Endothelial cell of umbilical vein (primary cell): Measurements from ENCODE around the gene NEU1. TPM values are rescaled to one million over a fixed set of nuclear protein-coding genes. Genes with fewer than 3 reads are reported as not detected.

Experiments
- BruUV-seq: library from RNA; stranded (reverse); fragments of 400-500 nt; replicated peaks from 2 replicates; lab custom pipeline; 2021; lab: Mats Ljungman, UMichigan
- CTCF ChIA-PET: fragments of 300-600, 350-600 bp; sonication (Branson Sonifier 250); formaldehyde crosslinking; loops from one replicate; lab custom pipeline; 2021; ENCODE audit warnings: antibody characterized with exemption, inconsistent platforms; lab: Charles Lee
- POLR2A ChIA-PET: fragments of 300-600, 350-600 bp; sonication (Branson Sonifier 250); formaldehyde crosslinking; loops from one replicate; lab custom pipeline; 2021; ENCODE audit warnings: antibody characterized with exemption, inconsistent platforms; lab: Charles Lee
- DNase-seq: peaks from one replicate; pipeline ENCODE4 v3.0.0-alpha.2; 2011; ENCODE audit warnings: low read depth, low spot score
- FAIRE-seq: peaks from 2 replicates; lab custom pipeline; 2011; peaks lifted over from hg19 to GRCh38; lab: Jason Lieb, UNC
- H2AFZ ChIP-seq: 2 replicates; pipeline ENCODE4 v1.6.0; 2012; ENCODE audit warnings: low read depth, low read length, control low read depth, inconsistent platforms
- H3K27ac ChIP-seq: 2 replicates; pipeline ENCODE4 v1.5.1; 2011; ENCODE audit warnings: low read depth, mild to moderate bottlenecking, control low read depth, low read length, moderate library complexity; ENCODE audit not compliant: insufficient read depth
- H3K27me3 ChIP-seq, 2 experiments: 2 replicates each; pipeline versions ENCODE4 v1.6.0 to v1.6.1; 2011; ENCODE audit warnings: low read length in 2 of 2, mixed read lengths in 1 of 2; ENCODE audit not compliant: control insufficient read depth in 2 of 2, insufficient read depth in 2 of 2
- H3K36me3 ChIP-seq, 2 experiments: 2 replicates in 1 of 2; 3 replicates in 1 of 2; pipeline ENCODE4 v1.5.1; 2011; ENCODE audit warnings: low read length in 2 of 2, mild to moderate bottlenecking in 1 of 2, moderate library complexity in 1 of 2; ENCODE audit not compliant: control insufficient read depth in 2 of 2, insufficient read depth in 2 of 2; ENCODE audit errors: extremely low read depth in 1 of 2
- H3K4me1 ChIP-seq: 3 replicates; pipeline ENCODE4 v1.5.1; 2011; ENCODE audit warnings: mild to moderate bottlenecking, low read length; ENCODE audit not compliant: control insufficient read depth, insufficient read depth; ENCODE audit errors: extremely low read depth
- H3K4me2 ChIP-seq: 2 replicates; pipeline ENCODE4 v1.6.1; 2011; ENCODE audit warnings: low read length, control low read depth, mixed read lengths; ENCODE audit not compliant: insufficient read depth
- H3K4me3 ChIP-seq, 3 experiments: fragments of 200-600 bp in 1 of 3; sonication (generic), shearing (Covaris generic) in 1 of 3; replicated peaks in 1 of 3; 2 replicates each; pipeline ENCODE4 v1.5.1; 2011 to 2016; ENCODE audit warnings: control low read depth in 3 of 3, low read length in 3 of 3, mild to moderate bottlenecking in 2 of 3, inconsistent platforms in 1 of 3, low read depth in 1 of 3, moderate library complexity in 1 of 3; ENCODE audit not compliant: insufficient read depth in 1 of 3
- H3K79me2 ChIP-seq: 2 replicates; pipeline ENCODE4 v1.6.0; 2012; ENCODE audit warnings: low read length, inconsistent platforms; ENCODE audit not compliant: control insufficient read depth, insufficient read depth
- H3K9ac ChIP-seq: replicated peaks from 2 replicates; pipeline ENCODE3; 2011; ENCODE audit warnings: low read length, control low read depth; ENCODE audit not compliant: insufficient read depth; ENCODE audit errors: extremely low read depth
- H3K9me1 ChIP-seq: replicated peaks from 3 replicates; pipeline ENCODE4 v1.6.0; 2011; ENCODE audit warnings: mild to moderate bottlenecking, low read length; ENCODE audit not compliant: control insufficient read depth, insufficient read depth; ENCODE audit errors: extremely low read depth
- H3K9me3 ChIP-seq: replicated peaks from 2 replicates; pipeline ENCODE4 v1.5.1; 2012; ENCODE audit warnings: low read length, inconsistent platforms; ENCODE audit not compliant: control insufficient read depth, insufficient read depth
- H4K20me1 ChIP-seq: replicated peaks from 2 replicates; pipeline ENCODE3; 2011; ENCODE audit warnings: mild to moderate bottlenecking, low read length; ENCODE audit not compliant: control insufficient read depth, insufficient read depth; ENCODE audit errors: extremely low read depth
- EZH2 ChIP-seq: IDR thresholded peaks from 2 replicates; pipeline ENCODE4 v1.6.1; 2012; ENCODE audit warnings: borderline replicate concordance, low read depth, mild to moderate bottlenecking, moderate library complexity, low read length, inconsistent platforms; ENCODE audit not compliant: severe bottlenecking
- FOS ChIP-seq: IDR thresholded peaks from 2 replicates; pipeline ENCODE4 v1.6.1; 2011; ENCODE audit warnings: mild to moderate bottlenecking, low read length, moderate library complexity, borderline replicate concordance; ENCODE audit not compliant: insufficient read depth
- GATA2 ChIP-seq: IDR thresholded peaks from 2 replicates; pipeline ENCODE4 v1.7.0; 2011; ENCODE audit warnings: low read depth, mild to moderate bottlenecking, moderate library complexity, mixed read lengths, low read length; ENCODE audit not compliant: insufficient read length, insufficient read depth
- JUN ChIP-seq: IDR thresholded peaks from 2 replicates; pipeline ENCODE4 v1.6.1; 2011; ENCODE audit warnings: borderline replicate concordance, low read depth; ENCODE audit not compliant: insufficient read length, insufficient read depth
- MYC ChIP-seq: IDR thresholded peaks from one replicate; pipeline ENCODE4 v1.6.1; 2011; ENCODE audit warnings: mild to moderate bottlenecking, low read depth, low read length
- POLR2A ChIP-seq: IDR thresholded peaks from 2 replicates; pipeline ENCODE4 v1.6.1; 2012; ENCODE audit warnings: low read depth, mild to moderate bottlenecking, control low read depth, low read length
- POLR2AphosphoS5 ChIP-seq: IDR thresholded peaks from 2 replicates; pipeline ENCODE4 v1.6.1; 2012; ENCODE audit warnings: low read depth, mild to moderate bottlenecking, control low read depth, low read length, moderate library complexity; ENCODE audit not compliant: insufficient read depth
- dilution Hi-C: fragments of 300-500 bp; cut with MboI; formaldehyde crosslinking; loops from one replicate; pipeline ENCODE4 v1.15.0; 2019; ENCODE audit warnings: low sequenced_read_pairs; ENCODE audit not compliant: extremely low pct_ligation_motif_present
- intact Hi-C: fragments of 100-400 bp; cut with micrococcal nuclease; formaldehyde crosslinking; loops from one replicate; pipeline ENCODE4 v1.10.0; 2022
- polyA plus RNA-seq, 4 experiments: library from polyadenylated mRNA; depleted of rRNA in 3 of 4; stranded (reverse) in 3 of 4; unstranded in 1 of 4; fragments of >200 nt; gene quantifications; 2 replicates each; pipeline versions ENCODE4 v1.2.1 to v1.2.3, GENCODE V29; 2011 to 2012; ENCODE audit warnings: missing spikeins in 1 of 4
- total RNA-seq: library from RNA; stranded (reverse); gene quantifications from 2 replicates; pipeline ENCODE4 v1.2.3, GENCODE V29; 2021
- TF ChIP-seq, protein P1 (sequence below), 2 donors: IDR thresholded peaks; 1 replicate in 1 of 2; 2 replicates in 1 of 2; pipeline ENCODE4 v1.5.1; 2011; ENCODE audit warnings: low read length in 2 of 2, mild to moderate bottlenecking in 2 of 2, moderate library complexity in 2 of 2, control low read depth in 1 of 2, inconsistent platforms in 1 of 2, low read depth in 1 of 2; ENCODE audit not compliant: insufficient read depth in 1 of 2; ENCODE audit errors: extremely low read depth in 1 of 2
- TF ChIP-seq, protein P2 (sequence below): IDR thresholded peaks from 2 replicates; pipeline ENCODE4 v1.6.1; 2011; ENCODE audit not compliant: insufficient read depth, insufficient read length

Gene NEU1
- total and polyA plus RNA-seq, 2 donors (not counting 3 experiments of a cell fraction or from before 2014, with no cell fraction given), result 62.8 to 111 TPM

DNA sequence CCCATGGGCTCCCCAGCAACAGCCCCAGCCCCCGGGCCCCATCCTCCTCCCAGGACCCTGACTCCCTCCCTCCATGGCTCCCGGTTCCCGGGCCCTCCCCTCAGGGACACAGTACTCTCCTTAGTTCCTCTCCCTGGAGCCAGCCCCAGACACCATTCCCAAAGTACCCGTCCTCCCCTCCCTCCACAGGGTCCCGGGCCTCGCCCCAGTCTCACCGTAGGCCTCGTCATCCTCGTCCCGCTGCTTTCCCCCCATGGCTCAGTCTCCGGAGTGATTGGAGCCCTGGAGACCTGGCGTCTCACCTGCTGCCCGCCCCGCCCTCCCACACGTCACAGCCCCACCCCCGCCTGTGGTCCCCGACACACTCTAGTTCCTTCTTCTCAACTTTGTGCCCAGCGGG, 16.1 kb upstream of the NEU1 start, which contains the start of gene SLC44A4:
Gene SLC44A4, minus strand, starts transcription at position 272 of the 400 bp plus-strand sequence. Its CDS starts 17 bp downstream, at position 255.
- H3K4me3 ChIP-seq, result no peak within 1 kb of the TSS
- no peaks in the 10 kb centered on the region for H4K20me1 ChIP-seq
- FAIRE-seq, result no peak
- DNase-seq, result no peak
- no peaks in the 10 kb centered on the region for H3K9me3 ChIP-seq
- no TSS peak for BruUV-seq
- H3K27ac ChIP-seq, result no peak within 1 kb of the TSS
- ChIA-PET CTCF (interaction anchor here (1.4 kb wide), 1 partner anchor 12 kb away, joined by 4 read pairs; no protein-coding TSS in a partner anchor), POLR2A (no interaction called here)
- no peak within 1 kb of the TSS for H3K9ac ChIP-seq
- H3K9me1 ChIP-seq, result no peaks in the 10 kb centered on the region
- no peaks in the 10 kb centered on the region for H3K27me3 ChIP-seq
- no peak within 1 kb of the TSS for H3K4me2 ChIP-seq
- H3K79me2 ChIP-seq, result no peaks in the 10 kb centered on the region
- H3K36me3 ChIP-seq, result peaks cover 0 to 34% of the 10 kb centered on the region in 2 experiments
- H2AFZ ChIP-seq, result no peak within 1 kb of the TSS
- peaks cover 6% of the 10 kb centered on the region for H3K4me1 ChIP-seq
- TF ChIP-seq FOS (no peak), GATA2 (no peak), MYC (no peak), POLR2AphosphoS5 (no peak), POLR2A (no peak), JUN (no peak), EZH2 (no peak)
- TF ChIP-seq, protein P1, sequence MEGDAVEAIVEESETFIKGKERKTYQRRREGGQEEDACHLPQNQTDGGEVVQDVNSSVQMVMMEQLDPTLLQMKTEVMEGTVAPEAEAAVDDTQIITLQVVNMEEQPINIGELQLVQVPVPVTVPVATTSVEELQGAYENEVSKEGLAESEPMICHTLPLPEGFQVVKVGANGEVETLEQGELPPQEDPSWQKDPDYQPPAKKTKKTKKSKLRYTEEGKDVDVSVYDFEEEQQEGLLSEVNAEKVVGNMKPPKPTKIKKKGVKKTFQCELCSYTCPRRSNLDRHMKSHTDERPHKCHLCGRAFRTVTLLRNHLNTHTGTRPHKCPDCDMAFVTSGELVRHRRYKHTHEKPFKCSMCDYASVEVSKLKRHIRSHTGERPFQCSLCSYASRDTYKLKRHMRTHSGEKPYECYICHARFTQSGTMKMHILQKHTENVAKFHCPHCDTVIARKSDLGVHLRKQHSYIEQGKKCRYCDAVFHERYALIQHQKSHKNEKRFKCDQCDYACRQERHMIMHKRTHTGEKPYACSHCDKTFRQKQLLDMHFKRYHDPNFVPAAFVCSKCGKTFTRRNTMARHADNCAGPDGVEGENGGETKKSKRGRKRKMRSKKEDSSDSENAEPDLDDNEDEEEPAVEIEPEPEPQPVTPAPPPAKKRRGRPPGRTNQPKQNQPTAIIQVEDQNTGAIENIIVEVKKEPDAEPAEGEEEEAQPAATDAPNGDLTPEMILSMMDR (IDR thresholded peaks at IDR 0.05; ENCODE audit: extremely low read depth in 1 of 2, insufficient read depth in 1 of 2, low read depth in 1 of 2, low read length in 2 of 2), result no peak
- TF ChIP-seq, protein P2, sequence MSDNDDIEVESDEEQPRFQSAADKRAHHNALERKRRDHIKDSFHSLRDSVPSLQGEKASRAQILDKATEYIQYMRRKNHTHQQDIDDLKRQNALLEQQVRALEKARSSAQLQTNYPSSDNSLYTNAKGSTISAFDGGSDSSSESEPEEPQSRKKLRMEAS, result no peak
- dilution Hi-C loops (no loop called here), intact Hi-C loops (no loop called here)
